ENCODE measurements around the gene SHLD2.
"Not testable (repeated sequence)": the region's sequence is repeated elsewhere in the genome, so short reads cannot be mapped to it uniquely, and the experiment has no call there.

The SHLD2 gene

GRCh38 chr10:87079106-87079836 lies 15.7 kb upstream of the SHLD2 start:
- no peak for DNase-seq (ENCODE audit: extremely low read depth, low read depth)
- TF ChIP-seq CTCF (IDR thresholded peaks at IDR 0.05; ENCODE audit: low read depth, low read length), result no peak

GRCh38 chr10:87080621-87081020 lies 14.4 kb upstream of the SHLD2 start:
- DNase-seq (ENCODE audit: extremely low read depth, low read depth), result not testable (repeated sequence)

- not testable (repeated sequence) for DNase-seq (ENCODE audit: extremely low read depth, low read depth)
These were observed 13.4 kb upstream of the SHLD2 start for GRCh38 chr10:87081574-87081973.

- DNase-seq (ENCODE audit: extremely low read depth, low read depth), result not testable (repeated sequence)
These were observed 12.8 kb upstream of the SHLD2 start for GRCh38 chr10:87082219-87082618.

GRCh38 chr10:87083576-87084290 lies 11.3 kb upstream of the SHLD2 start:
- DNase-seq (ENCODE audit: extremely low read depth, low read depth), result not testable (repeated sequence)

- not testable (repeated sequence) for DNase-seq (ENCODE audit: extremely low read depth, low read depth)
These were observed 10.7 kb upstream of the SHLD2 start for GRCh38 chr10:87084291-87084782.

GRCh38 chr10:87085537-87085936 lies 9.5 kb upstream of the SHLD2 start:
- TF ChIP-seq CTCF (IDR thresholded peaks at IDR 0.05; ENCODE audit: low read depth, low read length), result no peak
- DNase-seq (ENCODE audit: extremely low read depth, low read depth), result no peak

- no peak for TF ChIP-seq CTCF (IDR thresholded peaks at IDR 0.05; ENCODE audit: low read depth, low read length)
- no peak for DNase-seq (ENCODE audit: extremely low read depth, low read depth)
These were observed 5.3 kb upstream of the SHLD2 start for GRCh38 chr10:87089746-87090145.

- no peak for DNase-seq (ENCODE audit: extremely low read depth, low read depth)
- TF ChIP-seq CTCF (IDR thresholded peaks at IDR 0.05; ENCODE audit: low read depth, low read length), result no peak
These were observed 4.2 kb upstream of the SHLD2 start for GRCh38 chr10:87090779-87091178.

GRCh38 chr10:87092376-87092860 lies 2.6 kb upstream of the SHLD2 start:
- DNase-seq (ENCODE audit: extremely low read depth, low read depth), result no peak
- no peak for TF ChIP-seq CTCF (IDR thresholded peaks at IDR 0.05; ENCODE audit: low read depth, low read length)

All from AG09319 (cell line).